ENCODE measurements around the gene ANKRD13D.
"Not testable (repeated sequence)": the region's sequence is repeated elsewhere in the genome, so short reads cannot be mapped to it uniquely, and the experiment has no call there.

Gene ANKRD13D

GRCh38 chr11:67304511-67305113, 15.5 kb downstream of the ANKRD13D start:
- no peak for DNase-seq

DNA sequence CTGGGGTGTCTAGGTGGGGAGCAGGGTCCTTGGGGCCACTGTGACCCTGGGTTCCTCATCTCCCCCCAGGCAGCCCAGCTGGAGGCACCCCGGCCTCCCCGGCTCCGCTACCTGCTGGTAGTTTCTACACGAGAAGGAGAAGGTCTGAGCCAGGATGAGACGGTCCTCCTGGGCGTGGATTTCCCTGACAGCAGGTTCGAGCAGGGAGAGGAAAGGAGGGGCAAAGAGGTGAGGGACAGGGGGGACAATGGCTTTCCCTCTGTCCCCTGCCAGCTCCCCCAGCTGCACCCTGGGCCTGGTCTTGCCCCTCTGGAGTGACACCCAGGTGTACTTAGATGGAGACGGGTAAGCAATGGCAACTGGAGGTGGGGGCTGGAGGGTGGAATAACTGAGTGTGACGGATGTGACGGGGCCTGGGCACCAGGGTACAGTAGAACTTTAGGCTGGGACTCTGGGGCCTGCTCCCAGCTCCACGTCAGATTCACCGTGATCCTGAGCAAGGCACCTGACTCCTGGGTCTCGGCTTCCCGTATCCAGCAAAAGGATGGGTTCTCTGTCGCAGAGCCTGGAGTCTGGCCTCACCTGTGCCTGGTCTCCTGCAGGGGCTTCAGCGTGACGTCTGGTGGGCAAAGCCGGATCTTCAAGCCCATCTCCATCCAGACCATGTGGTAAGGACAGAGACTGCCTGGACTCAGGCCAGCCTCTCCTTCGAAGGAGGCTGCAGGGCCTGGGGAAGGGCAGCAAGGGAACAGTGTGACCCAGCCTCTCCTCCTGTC, 17.9 kb downstream of the ANKRD13D start:
- no peak for DNase-seq

DNA sequence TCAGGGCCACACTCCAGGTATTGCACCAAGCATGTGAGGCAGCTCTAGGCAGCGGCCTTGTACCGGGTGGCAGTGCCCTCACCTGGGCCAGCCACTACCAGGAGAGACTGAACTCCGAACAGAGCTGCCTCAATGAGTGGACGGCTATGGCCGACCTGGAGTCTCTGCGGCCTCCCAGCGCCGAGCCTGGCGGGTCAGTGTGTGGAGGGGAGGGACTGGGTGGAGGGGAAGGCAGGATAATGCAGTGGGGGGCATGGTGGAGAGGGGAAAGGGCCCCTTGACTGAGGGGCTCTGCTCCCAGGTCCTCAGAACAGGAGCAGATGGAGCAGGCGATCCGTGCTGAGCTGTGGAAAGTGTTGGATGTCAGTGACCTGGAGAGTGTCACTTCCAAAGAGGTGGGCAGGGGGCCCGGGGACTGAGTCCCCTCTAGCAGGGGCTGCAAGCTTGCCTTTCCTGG, 18.5 kb downstream of the ANKRD13D start:
- no peak for DNase-seq

GRCh38 chr11:67308031-67308866, 19.1 kb downstream of the ANKRD13D start:
- no peak for DNase-seq

GRCh38 chr11:67309166-67309565, 20.1 kb downstream of the ANKRD13D start:
- DNase-seq = no peak

DNA sequence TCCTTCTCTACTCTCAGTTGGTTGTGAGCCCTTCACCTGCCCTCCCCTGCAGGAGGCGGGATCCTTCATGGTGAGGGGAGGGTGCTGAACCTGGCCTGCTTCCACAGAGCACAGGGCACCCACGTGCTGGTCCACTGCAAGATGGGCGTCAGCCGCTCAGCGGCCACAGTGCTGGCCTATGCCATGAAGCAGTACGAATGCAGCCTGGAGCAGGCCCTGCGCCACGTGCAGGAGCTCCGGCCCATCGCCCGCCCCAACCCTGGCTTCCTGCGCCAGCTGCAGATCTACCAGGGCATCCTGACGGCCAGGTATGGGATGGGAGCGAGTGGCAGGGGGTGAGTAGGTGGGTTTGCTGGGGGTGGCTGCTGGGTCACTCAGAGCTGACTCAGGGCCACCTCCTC, 20.6 kb downstream of the ANKRD13D start:
- no peak for DNase-seq

- no peak for DNase-seq
Measured at GRCh38 chr11:67310246-67311050, 21.3 kb downstream of the ANKRD13D start.

DNA sequence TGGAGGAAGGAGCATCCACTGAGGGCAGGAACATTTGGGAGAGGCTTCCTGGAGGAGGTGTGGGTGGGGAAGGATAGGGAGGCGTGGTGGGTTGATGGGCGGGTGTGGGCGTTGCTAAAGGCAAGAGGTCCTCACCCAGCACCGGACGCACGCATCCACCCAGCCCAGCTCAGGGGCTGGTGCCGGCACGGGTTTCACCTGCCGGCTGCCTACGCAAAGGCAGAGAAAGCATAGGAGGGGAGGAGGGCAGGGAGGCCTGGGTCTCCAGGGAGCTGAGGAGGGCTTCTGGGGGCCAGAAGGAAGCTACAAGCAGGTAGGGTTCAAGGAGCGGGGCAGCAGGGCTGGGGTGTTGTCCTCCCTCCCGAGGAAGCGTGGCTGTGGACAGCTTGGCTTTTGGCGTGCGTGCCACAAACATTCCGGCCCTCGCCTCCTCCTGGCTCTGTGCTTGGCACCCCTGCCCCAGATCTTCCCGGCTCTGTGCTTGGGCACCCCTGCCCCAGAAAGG, 22.0 kb downstream of the ANKRD13D start:
- DNase-seq = no peak

DNA sequence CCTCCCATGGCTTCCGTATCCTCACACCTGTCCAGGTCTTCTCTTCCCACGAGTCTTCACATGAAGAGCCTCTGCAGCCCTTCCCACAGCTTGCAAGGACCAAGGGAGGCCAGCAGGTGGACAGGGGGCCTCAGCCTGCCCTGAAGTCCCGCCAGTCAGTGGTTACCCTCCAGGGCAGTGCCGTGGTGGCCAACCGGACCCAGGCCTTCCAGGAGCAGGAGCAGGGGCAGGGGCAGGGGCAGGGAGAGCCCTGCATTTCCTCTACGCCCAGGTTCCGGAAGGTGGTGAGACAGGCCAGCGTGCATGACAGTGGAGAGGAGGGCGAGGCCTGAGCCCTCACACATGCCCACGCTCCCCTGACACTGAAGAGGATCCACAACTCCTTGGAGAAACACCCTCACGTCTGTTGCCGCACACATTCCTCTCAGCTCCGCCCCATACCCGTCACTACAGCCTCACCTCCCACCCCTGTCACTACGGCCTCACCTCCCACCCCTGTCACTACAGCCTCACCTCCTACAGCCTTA, 22.5 kb downstream of the ANKRD13D start:
- peak; percentile 25 for DNase-seq

GRCh38 chr11:67312187-67313021, 23.3 kb downstream of the ANKRD13D start:
- DNase-seq = peak; percentile 61

DNA sequence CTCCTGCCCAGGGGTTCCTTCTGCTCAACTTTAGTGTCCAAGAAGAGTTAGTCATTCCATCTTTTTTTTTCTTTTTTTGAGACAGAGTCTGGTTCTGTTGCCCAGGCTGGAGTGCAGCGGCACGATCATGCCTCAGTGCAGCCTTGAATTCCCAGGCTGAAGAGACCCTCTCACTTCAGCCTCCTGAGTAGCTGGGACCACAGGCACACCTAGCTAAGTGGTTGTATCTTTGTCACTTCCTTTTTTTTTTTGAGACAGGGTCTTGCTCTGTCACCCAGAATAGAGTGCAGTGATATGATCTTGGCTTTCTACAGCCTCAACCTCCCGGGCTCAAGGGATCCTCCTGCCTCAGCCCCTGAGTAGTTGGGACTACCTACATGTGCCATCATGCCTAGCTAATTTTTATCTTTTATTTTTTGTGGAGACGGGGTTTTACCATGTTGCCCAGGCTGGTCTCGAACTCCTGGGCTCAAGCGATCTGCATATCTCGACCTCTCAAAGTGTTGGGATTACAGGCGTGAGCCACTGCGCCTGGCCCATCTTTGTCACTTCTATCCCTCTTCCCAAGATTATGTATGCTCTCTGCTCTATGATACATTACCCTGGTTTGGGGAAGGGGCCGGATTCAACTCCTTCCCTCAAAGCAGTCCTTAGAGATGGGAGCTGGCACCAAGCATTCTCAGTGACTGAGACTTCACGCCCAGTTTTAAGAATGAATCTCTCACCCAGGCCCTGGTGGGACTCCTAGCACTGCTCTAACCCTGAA, 24.2 kb downstream of the ANKRD13D start:
- no peak for DNase-seq

- DNase-seq = no peak
Measured at GRCh38 chr11:67314218-67314617, 25.1 kb downstream of the ANKRD13D start.

- no peak for DNase-seq
Measured at GRCh38 chr11:67315325-67315909, 26.3 kb downstream of the ANKRD13D start.

- no peak for DNase-seq
Measured at GRCh38 chr11:67316882-67317204, 27.7 kb downstream of the ANKRD13D start.

DNA sequence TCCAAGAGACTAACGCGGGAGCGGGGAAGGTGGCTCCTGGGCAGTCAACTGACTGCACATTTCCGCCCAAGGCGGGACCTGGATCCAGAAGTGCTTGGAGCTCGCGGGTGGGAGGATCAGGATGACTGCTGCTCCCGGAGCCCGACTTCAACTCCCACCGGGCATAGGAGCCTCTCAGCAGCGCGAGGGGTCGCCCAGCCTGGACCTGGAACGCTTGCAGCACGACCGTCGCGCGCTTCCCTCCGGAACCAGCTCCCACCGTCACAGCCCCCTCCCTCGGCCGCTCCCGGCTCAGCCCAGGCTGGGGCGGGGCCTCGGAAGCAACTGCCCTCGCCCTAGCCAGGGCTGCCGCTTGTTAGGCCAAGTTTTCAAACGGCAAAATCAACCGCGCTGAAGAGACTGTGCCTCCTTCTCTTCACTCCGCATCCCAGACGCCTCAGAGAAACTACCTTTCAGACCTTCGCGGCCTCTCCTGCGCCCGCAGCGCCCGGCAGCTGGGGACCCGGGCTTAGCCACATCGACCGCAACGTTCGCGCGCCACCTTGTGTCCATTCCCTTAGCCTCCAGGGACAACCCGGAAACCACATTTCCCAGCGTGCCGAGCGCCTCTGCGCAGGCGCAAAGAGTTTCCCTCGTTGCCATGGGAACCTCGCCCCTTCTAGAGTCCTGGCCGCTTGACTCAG, 28.2 kb downstream of the ANKRD13D start:
- DNase-seq = peak; percentile 98

GRCh38 chr11:67317888-67318555, 28.9 kb downstream of the ANKRD13D start:
- DNase-seq = no peak

- DNase-seq = not testable (repeated sequence)
Measured at GRCh38 chr11:67318876-67319275, 29.8 kb downstream of the ANKRD13D start.

- DNase-seq = no peak
Measured at GRCh38 chr11:67320011-67320410, 30.9 kb downstream of the ANKRD13D start.

GRCh38 chr11:67320691-67321090, 31.6 kb downstream of the ANKRD13D start:
- no peak for DNase-seq
